ENCODE measurements around the gene PTTG1IP2.

- no peak for TF ChIP-seq MAX (IDR thresholded peaks at IDR 0.05)
- TF ChIP-seq CREB1 (IDR thresholded peaks at IDR 0.05; ENCODE audit: low read depth), result no peak
- TF ChIP-seq EP300 (IDR thresholded peaks at IDR 0.05; ENCODE audit: borderline replicate concordance), result no peak
- no peak for TF ChIP-seq CEBPB (IDR thresholded peaks at IDR 0.05)
- no peak for TF ChIP-seq EGR1 (IDR thresholded peaks at IDR 0.05)
- no peak for TF ChIP-seq TAF1 (IDR thresholded peaks at IDR 0.05; ENCODE audit: low read depth)
- TF ChIP-seq ZBTB7A (IDR thresholded peaks at IDR 0.05; ENCODE audit: low read depth), result no peak
- no peak for TF ChIP-seq REST (IDR thresholded peaks at IDR 0.05; ENCODE audit: low read depth)
- TF ChIP-seq TCF12 (IDR thresholded peaks at IDR 0.05; ENCODE audit: low read depth), result no peak
- TF ChIP-seq TEAD4 (IDR thresholded peaks at IDR 0.05), result no peak
- TF ChIP-seq RAD21 (IDR thresholded peaks at IDR 0.05; ENCODE audit: low read depth), result no peak
- TF ChIP-seq FOXM1 (IDR thresholded peaks at IDR 0.05; ENCODE audit: borderline replicate concordance, low read depth), result no peak
- TF ChIP-seq YY1 (IDR thresholded peaks at IDR 0.05; ENCODE audit: low read depth), result no peak
These were observed 38.3 kb downstream of the PTTG1IP2 start for GRCh38 chr7:90507692-90508091.
